ENCODE measurements around the gene CAST. TPM values are rescaled to one million over a fixed set of nuclear protein-coding genes. Genes with fewer than 3 reads are reported as not detected.

The CAST gene
- total RNA-seq, 4 donors from 2014 or later, result 321 to 971 (median 445) TPM

DNA sequence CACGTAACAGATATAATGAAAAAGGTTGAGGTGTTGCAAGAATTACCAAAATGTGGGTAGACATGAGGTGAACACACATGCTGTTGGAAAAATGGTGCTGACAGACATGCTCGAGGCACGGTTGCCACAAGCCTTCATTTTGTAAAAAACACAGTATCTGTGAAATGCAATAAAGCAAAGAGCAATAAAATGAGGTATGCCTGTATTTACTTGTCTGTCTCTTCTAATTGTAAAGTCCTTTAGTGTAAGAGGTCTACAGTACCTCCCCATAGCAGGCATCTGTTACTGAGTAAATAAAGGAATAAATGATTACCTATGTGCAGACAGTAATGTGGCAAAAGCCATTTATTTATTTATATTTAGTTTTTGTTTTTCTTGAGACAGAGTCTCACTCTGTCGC is 3.0 kb upstream of the CAST start:
- peaks cover 13 to 16% of the 10 kb centered on the region in 2 donors for H3K4me1 ChIP-seq
- ATAC-seq, result no peak
- no peak overlapping the region for H3K27ac ChIP-seq
- no peaks in the 10 kb centered on the region for H3K9me3 ChIP-seq
- intact Hi-C loops (cut with DNase I; ENCODE audit: low total_unique reads), result no loop called here
- no peak overlapping the region for H3K4me3 ChIP-seq
- in situ Hi-C loops (cut with MboI; ENCODE audit: low sequenced_read_pairs in 4 of 4), result no loop called here
- TF ChIP-seq, protein P1, sequence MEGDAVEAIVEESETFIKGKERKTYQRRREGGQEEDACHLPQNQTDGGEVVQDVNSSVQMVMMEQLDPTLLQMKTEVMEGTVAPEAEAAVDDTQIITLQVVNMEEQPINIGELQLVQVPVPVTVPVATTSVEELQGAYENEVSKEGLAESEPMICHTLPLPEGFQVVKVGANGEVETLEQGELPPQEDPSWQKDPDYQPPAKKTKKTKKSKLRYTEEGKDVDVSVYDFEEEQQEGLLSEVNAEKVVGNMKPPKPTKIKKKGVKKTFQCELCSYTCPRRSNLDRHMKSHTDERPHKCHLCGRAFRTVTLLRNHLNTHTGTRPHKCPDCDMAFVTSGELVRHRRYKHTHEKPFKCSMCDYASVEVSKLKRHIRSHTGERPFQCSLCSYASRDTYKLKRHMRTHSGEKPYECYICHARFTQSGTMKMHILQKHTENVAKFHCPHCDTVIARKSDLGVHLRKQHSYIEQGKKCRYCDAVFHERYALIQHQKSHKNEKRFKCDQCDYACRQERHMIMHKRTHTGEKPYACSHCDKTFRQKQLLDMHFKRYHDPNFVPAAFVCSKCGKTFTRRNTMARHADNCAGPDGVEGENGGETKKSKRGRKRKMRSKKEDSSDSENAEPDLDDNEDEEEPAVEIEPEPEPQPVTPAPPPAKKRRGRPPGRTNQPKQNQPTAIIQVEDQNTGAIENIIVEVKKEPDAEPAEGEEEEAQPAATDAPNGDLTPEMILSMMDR (IDR thresholded peaks at IDR 0.05 in 4 of 5, conservative IDR thresholded peaks at IDR 0.05 in 1 of 5), result no peak
- TF ChIP-seq POLR2A (IDR thresholded peaks at IDR 0.05), result no peak
- H3K27me3 ChIP-seq, result no peaks in the 10 kb centered on the region
- no peaks in the 10 kb centered on the region for H3K36me3 ChIP-seq
- no peak for DNase-seq

DNA sequence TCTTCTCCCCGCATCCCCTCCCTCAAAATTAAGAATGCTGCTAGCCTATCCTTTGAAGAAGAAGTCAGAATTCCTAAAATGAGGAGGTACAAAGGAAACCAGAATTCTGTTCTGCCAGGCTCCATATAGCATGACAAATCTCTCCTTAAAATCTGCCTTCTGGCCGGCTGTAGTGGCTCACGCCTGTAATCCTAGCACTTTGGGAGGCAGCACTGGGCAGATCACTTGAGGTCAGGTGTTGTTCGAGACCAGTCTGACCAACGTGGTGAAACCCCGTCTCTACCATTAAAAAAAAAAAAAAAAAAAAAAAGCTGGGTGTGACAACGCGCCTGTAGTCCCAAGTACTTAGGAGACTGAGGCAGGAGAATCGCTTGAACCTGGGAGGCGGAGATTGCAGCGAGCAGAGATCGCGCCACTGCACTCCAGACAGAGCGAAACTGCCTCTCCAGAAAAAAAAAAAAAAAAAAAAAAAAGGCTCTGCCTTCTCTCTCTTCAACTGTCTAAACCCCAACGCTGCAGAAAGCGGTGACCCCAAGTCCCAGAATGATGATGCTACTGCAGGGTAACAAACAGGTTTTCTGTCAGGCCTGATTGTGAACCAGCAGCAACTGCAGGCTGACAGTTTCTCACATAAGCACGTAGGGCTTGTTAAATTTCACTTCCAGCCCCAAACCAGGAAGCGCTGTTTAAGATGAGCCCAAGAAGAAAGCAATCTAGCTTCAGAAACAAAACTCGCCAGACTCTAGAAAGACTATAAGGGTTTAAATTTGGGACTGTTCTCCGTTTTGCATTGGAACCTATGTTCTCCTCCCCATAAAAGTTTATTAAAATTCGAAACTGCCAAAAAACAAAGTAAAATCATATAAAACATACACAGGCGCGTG is 963 bp upstream of the CAST start:
- Histone ChIP-seq H3K27ac (peak overlapping the region; percentile 94 to 98 (median 96)), H3K4me1 (peaks cover 19 to 20% of the 10 kb centered on the region in 2 donors), H3K27me3 (no peaks in the 10 kb centered on the region), H3K4me3 (peak overlapping the region; percentile 72 to 98 (median 88)), H3K9me3 (no peaks in the 10 kb centered on the region), H3K36me3 (no peaks in the 10 kb centered on the region)
- in situ Hi-C loops (cut with MboI; ENCODE audit: low sequenced_read_pairs in 4 of 4) (no loop called here), intact Hi-C loops (cut with DNase I; ENCODE audit: low total_unique reads) (loop anchor here (1.0 to 5.0 kb wide), 5 partner anchors 10 to 1014 kb away; partner anchors contain the start of genes ERAP1 and RFESD)
- DNase-seq (peak in 1 of 2 donors; percentile 23), ATAC-seq (peak in 1 of 2 donors; percentile 20)
- TF ChIP-seq, protein P1 (IDR thresholded peaks at IDR 0.05 in 4 of 5, conservative IDR thresholded peaks at IDR 0.05 in 1 of 5), result no peak
- no peak for TF ChIP-seq POLR2A (IDR thresholded peaks at IDR 0.05)

DNA sequence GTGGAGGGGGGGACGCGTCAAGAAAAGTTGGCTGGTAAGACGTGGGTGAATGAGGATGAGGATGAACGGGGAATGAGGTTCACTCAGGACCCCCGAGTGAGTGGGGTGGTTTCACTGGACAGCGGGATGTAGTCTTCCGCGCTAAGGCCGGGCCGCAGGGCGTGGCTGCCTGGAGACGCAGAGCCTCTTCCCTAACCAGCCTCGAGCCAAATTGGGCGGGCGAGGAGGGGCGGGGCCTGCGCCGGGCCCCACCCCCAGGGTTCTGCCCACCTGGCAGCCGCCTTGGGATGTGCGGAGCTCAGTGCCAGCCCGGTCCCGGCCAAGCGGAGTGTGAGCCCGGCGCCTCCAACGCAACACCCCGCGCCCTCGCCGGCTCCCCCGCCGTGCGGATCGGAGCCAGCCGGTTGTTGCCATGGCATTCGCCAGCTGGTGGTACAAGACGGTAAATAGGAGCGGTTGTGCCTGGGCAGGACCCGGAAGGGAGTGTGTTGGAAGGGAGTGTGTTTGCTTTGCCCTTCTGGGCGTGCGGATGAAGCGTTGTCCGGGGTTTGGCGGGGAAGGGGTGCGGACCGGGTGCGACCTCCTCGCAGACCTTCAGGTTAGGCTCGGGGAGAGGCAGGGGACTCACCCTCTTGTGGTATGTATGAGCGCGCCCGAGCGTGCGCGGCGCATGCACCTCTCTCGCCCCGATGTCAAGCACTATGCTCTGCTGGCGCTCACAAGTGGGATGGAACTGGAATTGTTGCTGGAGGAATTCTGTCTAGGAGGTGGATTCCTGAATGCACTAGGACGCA is 746 bp downstream of the CAST start:
- DNase-seq, result peak; percentile 88 to 94
- no peaks in the 10 kb centered on the region for H3K9me3 ChIP-seq
- no peaks in the 10 kb centered on the region for H3K36me3 ChIP-seq
- no peaks in the 10 kb centered on the region for H3K27me3 ChIP-seq
- intact Hi-C loops (cut with DNase I; ENCODE audit: low total_unique reads), result loop anchor here (1.0 to 5.0 kb wide), 8 partner anchors 24 to 1016 kb away; partner anchors contain the start of genes ERAP1 and RFESD
- H3K27ac ChIP-seq, result peak overlapping the region; percentile 94 to 98 (median 96)
- peak overlapping the region; percentile 72 to 98 (median 88) for H3K4me3 ChIP-seq
- TF ChIP-seq, protein P1 (IDR thresholded peaks at IDR 0.05 in 4 of 5, conservative IDR thresholded peaks at IDR 0.05 in 1 of 5), result peak in 2 of 5 experiments; percentile 4 to 19
- TF ChIP-seq POLR2A (IDR thresholded peaks at IDR 0.05), result peak; percentile 89
- in situ Hi-C loops (cut with MboI; ENCODE audit: low sequenced_read_pairs in 4 of 4), result no loop called here
- peak; percentile 80 to 84 for ATAC-seq
- H3K4me1 ChIP-seq, result peaks cover 25 to 28% of the 10 kb centered on the region in 2 donors

DNA sequence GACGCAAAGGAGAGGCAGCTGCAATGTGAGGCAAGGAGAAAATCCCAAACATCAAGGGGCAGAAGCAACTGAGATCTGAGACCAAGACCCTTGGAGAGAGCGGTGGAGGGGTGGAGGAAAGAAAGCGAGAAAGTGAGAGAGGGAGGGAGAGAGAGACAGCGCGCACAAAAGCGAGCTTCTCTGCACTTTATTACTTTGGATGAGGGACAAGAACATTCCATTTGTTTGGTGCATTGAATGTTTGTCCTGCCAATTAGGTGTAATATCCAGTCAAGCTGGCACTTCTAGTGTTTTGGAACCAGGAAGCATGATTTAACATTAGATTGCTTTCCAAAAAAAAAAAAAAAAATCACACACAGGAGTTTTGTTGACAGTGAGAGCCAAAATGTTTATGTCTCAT is 1.4 kb downstream of the CAST start:
- in situ Hi-C loops (cut with MboI; ENCODE audit: low sequenced_read_pairs in 4 of 4) (no loop called here), intact Hi-C loops (cut with DNase I; ENCODE audit: low total_unique reads) (loop anchor here (2.0 to 5.0 kb wide), 5 partner anchors 23 to 1016 kb away; partner anchors contain the start of genes ERAP1 and RFESD)
- no peak for TF ChIP-seq POLR2A (IDR thresholded peaks at IDR 0.05)
- TF ChIP-seq, protein P1 (IDR thresholded peaks at IDR 0.05 in 4 of 5, conservative IDR thresholded peaks at IDR 0.05 in 1 of 5), result no peak
- no peak for ATAC-seq
- peaks cover 27 to 28% of the 10 kb centered on the region in 2 donors for H3K4me1 ChIP-seq
- peak overlapping the region; percentile 72 to 98 (median 88) for H3K4me3 ChIP-seq
- H3K9me3 ChIP-seq, result no peaks in the 10 kb centered on the region
- DNase-seq, result no peak
- H3K36me3 ChIP-seq, result no peaks in the 10 kb centered on the region
- no peaks in the 10 kb centered on the region for H3K27me3 ChIP-seq
- peak overlapping the region; percentile 94 to 98 (median 96) for H3K27ac ChIP-seq

Data from gastrocnemius medialis (tissue), 4 donors.